GM23338 (cell line): ENCODE data around the gene CACTIN. TPM values are rescaled to one million over a fixed set of nuclear protein-coding genes. Genes with fewer than 3 reads are reported as not detected.

Experiments used
- ATAC-seq: fragments of 200-7000 bp; cut with Tn5 transposase; 3 replicates; pipeline ENCODE4 v1.9.1; 2020
- DNase-seq: peaks from one replicate; pipeline ENCODE4 v3.0.0-alpha.2; 2015; ENCODE audit warnings: low spot score
- H2AFZ ChIP-seq: fragments of 200-600 bp; sonication (generic); 2 replicates; pipeline ENCODE4 v1.8.0; 2016; ENCODE audit warnings: antibody characterized with exemption, mild to moderate bottlenecking, moderate library complexity
- H3F3A ChIP-seq: fragments of 200-600 bp; sonication (generic); replicated peaks from 2 replicates; pipeline ENCODE4 v1.8.0; 2017; ENCODE audit warnings: antibody characterized with exemption, mixed run types, low read depth
- H3K27ac ChIP-seq: fragments of 200-600 bp; sonication (generic); 2 replicates; pipeline ENCODE4 v1.6.1; 2016; ENCODE audit warnings: low read depth
- H3K27me3 ChIP-seq: fragments of 200-600 bp; sonication (generic); 2 replicates; pipeline ENCODE4 v1.8.0; 2016; ENCODE audit warnings: mild to moderate bottlenecking, mixed run types, moderate library complexity; ENCODE audit not compliant: insufficient read depth
- H3K36me3 ChIP-seq: fragments of 200-600 bp; sonication (generic); 2 replicates; pipeline ENCODE4 v1.8.0; 2016; ENCODE audit warnings: mild to moderate bottlenecking; ENCODE audit not compliant: insufficient read depth
- H3K4me1 ChIP-seq: fragments of 200-600 bp; sonication (generic); 2 replicates; pipeline ENCODE4 v1.8.0; 2016; ENCODE audit warnings: mild to moderate bottlenecking, moderate library complexity; ENCODE audit not compliant: insufficient read depth
- H3K4me2 ChIP-seq: fragments of 200-600 bp; sonication (generic); 2 replicates; pipeline ENCODE4 v1.7.1; 2017; ENCODE audit warnings: mixed run types
- H3K4me3 ChIP-seq: fragments of 200-600 bp; sonication (generic); 2 replicates; pipeline ENCODE4 v1.6.1; 2016; ENCODE audit warnings: mixed run types
- H3K79me2 ChIP-seq: fragments of 200-600 bp; sonication (generic); replicated peaks from 2 replicates; pipeline ENCODE4 v1.8.0; 2017; ENCODE audit warnings: mild to moderate bottlenecking; ENCODE audit not compliant: insufficient read depth
- H3K9me2 ChIP-seq: fragments of 200-600 bp; sonication (generic); 2 replicates; pipeline ENCODE4 v1.8.0; 2017; ENCODE audit not compliant: insufficient read depth
- H4K20me1 ChIP-seq: fragments of 200-600 bp; sonication (generic); replicated peaks from 2 replicates; pipeline ENCODE4 v1.8.0; 2017; ENCODE audit warnings: mild to moderate bottlenecking; ENCODE audit not compliant: insufficient read depth
- H3K27ac Mint-ChIP-seq: 2 replicates; pipeline ENCODE4 v1.8.0; 2020; ENCODE audit warnings: inconsistent platforms, mild to moderate bottlenecking, moderate library complexity, mixed read lengths
- H3K27me3 Mint-ChIP-seq: 3 replicates; pipeline ENCODE4 v1.8.0; 2022; ENCODE audit warnings: low read depth, mild to moderate bottlenecking, moderate library complexity, mixed read lengths, inconsistent platforms; ENCODE audit not compliant: insufficient read depth, poor library complexity
- H3K36me3 Mint-ChIP-seq: 3 replicates; pipeline ENCODE4 v1.8.0; 2021; ENCODE audit warnings: low read depth, mild to moderate bottlenecking, inconsistent platforms, moderate library complexity, mixed read lengths
- H3K4me1 Mint-ChIP-seq: 3 replicates; pipeline ENCODE4 v1.8.0; 2020; ENCODE audit warnings: mild to moderate bottlenecking, inconsistent platforms, mixed read lengths
- H3K4me3 Mint-ChIP-seq: 3 replicates; pipeline ENCODE4 v1.8.0; 2021; ENCODE audit warnings: moderate library complexity, mild to moderate bottlenecking, inconsistent platforms, mixed read lengths
- H3K9me3 Mint-ChIP-seq: 3 replicates; pipeline ENCODE4 v1.8.0; 2020; ENCODE audit warnings: moderate library complexity, mild to moderate bottlenecking, inconsistent platforms, mixed read lengths
- CREB1 ChIP-seq: fragments of 250-450 bp; sonication (Bioruptor Pico); IDR thresholded peaks from 2 replicates; pipeline ENCODE4 v1.5.0; 2020; ENCODE audit warnings: low read depth, mild to moderate bottlenecking, moderate library complexity
- EZH2 ChIP-seq: fragments of 200-600 bp; sonication (generic); IDR thresholded peaks from one replicate; pipeline ENCODE4 v1.8.0; 2017; ENCODE audit warnings: antibody characterized with exemption, mild to moderate bottlenecking, low read depth; ENCODE audit not compliant: unreplicated experiment
- EZH2phosphoT487 ChIP-seq: fragments of 200-600 bp; sonication (generic); IDR thresholded peaks from one replicate; pipeline ENCODE4 v1.8.1; 2018; ENCODE audit warnings: antibody characterized with exemption; ENCODE audit not compliant: unreplicated experiment
- JUNB ChIP-seq: IDR thresholded peaks from one replicate; pipeline ENCODE4 v1.6.1; 2016; ENCODE audit warnings: antibody characterized with exemption; ENCODE audit not compliant: unreplicated experiment
- STAT1 ChIP-seq: IDR thresholded peaks from one replicate; pipeline ENCODE4 v1.6.1; 2016; ENCODE audit warnings: antibody characterized with exemption; ENCODE audit not compliant: unreplicated experiment
- ZNF114 ChIP-seq: fragments of 250-450 bp; sonication (Bioruptor Pico); IDR thresholded peaks from 2 replicates; pipeline ENCODE4 v1.5.0; 2020; ENCODE audit warnings: mild to moderate bottlenecking, moderate library complexity
- ZNF331 ChIP-seq: fragments of 250-450 bp; sonication (Bioruptor Pico); IDR thresholded peaks from 2 replicates; pipeline ENCODE4 v1.5.0; 2020; ENCODE audit warnings: low read depth, mild to moderate bottlenecking, moderate library complexity
- polyA plus RNA-seq: library from polyadenylated mRNA; unstranded; fragments of >200 nt; fragmentation: Nextera tagmentation; extraction: Ambion mirVana; gene quantifications from 2 replicates; pipeline ENCODE4 v1.2.1, GENCODE V29; 2016
- total RNA-seq: library from RNA; depleted of rRNA; stranded (reverse); fragments of >200 nt; shearing (Covaris generic); gene quantifications from 2 replicates; pipeline ENCODE4 v1.2.3, GENCODE V29; 2014
- TF ChIP-seq, protein P1 (sequence below): IDR thresholded peaks from one replicate; pipeline ENCODE4 v1.6.1; 2018; ENCODE audit warnings: antibody characterized with exemption; ENCODE audit not compliant: unreplicated experiment
- TF ChIP-seq, protein P2 (sequence below), 2 experiments: fragments of 200-600 bp in 1 of 2; sonication (generic) in 1 of 2; conservative IDR thresholded peaks; 2 replicates each; pipeline versions ENCODE4 v1.5.1 to v1.6.1; 2016 to 2017; ENCODE audit warnings: antibody characterized with exemption in 2 of 2, low read depth in 2 of 2, mild to moderate bottlenecking in 2 of 2, moderate library complexity in 1 of 2
- TF ChIP-seq, protein P3 (sequence below): IDR thresholded peaks from 2 replicates; pipeline ENCODE4 v1.6.1; 2016; ENCODE audit warnings: antibody characterized with exemption

The CACTIN gene
- total and polyA plus RNA-seq, 2 experiments from 2014 or later, result 14.3 to 47.4 TPM

DNA sequence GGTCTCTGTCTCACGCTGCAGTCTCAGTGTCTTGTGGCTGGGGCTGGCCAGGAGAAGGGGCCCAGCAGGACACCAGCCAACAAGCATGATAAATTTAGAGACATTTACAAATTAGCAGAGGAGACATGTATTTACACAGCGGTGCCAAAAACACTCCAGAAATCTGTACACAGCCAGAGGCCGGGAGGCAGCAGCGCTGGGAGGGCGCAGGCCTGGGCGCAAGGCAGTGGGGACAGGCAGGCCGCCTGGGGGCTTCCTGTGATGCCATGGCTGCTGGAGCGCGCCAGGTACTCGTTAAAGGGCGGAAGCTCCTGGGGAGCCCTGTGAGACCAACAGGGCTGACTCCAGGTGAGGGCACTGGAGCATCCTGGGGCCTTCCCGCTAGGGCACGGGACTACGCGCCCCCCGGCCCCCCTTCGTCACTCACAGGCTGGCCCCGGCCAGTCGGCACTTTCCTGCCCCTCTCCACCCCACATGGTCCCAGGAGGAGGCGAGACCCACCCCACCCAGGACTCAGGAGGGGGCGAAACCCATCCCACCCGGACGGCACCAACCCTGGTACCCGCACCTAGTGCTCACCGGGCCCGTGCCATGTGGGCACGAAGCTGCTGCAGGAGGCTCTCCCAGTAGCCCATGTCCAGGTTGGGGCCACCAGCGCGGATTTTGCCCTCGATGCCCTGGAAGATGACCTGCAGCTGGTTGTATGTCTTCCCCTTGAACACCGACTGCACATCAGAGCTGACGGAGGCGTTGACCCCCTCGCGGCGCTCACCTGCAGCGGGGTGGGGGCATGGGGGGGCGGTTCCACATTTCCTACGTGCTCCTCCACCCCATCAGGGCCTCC, 12.6 kb downstream of the CACTIN start (continued):
- TF ChIP-seq, protein P1, sequence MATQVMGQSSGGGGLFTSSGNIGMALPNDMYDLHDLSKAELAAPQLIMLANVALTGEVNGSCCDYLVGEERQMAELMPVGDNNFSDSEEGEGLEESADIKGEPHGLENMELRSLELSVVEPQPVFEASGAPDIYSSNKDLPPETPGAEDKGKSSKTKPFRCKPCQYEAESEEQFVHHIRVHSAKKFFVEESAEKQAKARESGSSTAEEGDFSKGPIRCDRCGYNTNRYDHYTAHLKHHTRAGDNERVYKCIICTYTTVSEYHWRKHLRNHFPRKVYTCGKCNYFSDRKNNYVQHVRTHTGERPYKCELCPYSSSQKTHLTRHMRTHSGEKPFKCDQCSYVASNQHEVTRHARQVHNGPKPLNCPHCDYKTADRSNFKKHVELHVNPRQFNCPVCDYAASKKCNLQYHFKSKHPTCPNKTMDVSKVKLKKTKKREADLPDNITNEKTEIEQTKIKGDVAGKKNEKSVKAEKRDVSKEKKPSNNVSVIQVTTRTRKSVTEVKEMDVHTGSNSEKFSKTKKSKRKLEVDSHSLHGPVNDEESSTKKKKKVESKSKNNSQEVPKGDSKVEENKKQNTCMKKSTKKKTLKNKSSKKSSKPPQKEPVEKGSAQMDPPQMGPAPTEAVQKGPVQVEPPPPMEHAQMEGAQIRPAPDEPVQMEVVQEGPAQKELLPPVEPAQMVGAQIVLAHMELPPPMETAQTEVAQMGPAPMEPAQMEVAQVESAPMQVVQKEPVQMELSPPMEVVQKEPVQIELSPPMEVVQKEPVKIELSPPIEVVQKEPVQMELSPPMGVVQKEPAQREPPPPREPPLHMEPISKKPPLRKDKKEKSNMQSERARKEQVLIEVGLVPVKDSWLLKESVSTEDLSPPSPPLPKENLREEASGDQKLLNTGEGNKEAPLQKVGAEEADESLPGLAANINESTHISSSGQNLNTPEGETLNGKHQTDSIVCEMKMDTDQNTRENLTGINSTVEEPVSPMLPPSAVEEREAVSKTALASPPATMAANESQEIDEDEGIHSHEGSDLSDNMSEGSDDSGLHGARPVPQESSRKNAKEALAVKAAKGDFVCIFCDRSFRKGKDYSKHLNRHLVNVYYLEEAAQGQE, result no peak
- TF ChIP-seq ZNF114 (CRISPR knock-in tag), result no peak
- TF ChIP-seq, protein P2, sequence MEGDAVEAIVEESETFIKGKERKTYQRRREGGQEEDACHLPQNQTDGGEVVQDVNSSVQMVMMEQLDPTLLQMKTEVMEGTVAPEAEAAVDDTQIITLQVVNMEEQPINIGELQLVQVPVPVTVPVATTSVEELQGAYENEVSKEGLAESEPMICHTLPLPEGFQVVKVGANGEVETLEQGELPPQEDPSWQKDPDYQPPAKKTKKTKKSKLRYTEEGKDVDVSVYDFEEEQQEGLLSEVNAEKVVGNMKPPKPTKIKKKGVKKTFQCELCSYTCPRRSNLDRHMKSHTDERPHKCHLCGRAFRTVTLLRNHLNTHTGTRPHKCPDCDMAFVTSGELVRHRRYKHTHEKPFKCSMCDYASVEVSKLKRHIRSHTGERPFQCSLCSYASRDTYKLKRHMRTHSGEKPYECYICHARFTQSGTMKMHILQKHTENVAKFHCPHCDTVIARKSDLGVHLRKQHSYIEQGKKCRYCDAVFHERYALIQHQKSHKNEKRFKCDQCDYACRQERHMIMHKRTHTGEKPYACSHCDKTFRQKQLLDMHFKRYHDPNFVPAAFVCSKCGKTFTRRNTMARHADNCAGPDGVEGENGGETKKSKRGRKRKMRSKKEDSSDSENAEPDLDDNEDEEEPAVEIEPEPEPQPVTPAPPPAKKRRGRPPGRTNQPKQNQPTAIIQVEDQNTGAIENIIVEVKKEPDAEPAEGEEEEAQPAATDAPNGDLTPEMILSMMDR (conservative IDR thresholded peaks at IDR 0.05; ENCODE audit: low read depth in 2 of 2), result no peak
- TF ChIP-seq JUNB, result no peak
- TF ChIP-seq ZNF331 (CRISPR knock-in tag), result no peak
- TF ChIP-seq EZH2, result no peak
- no peak for TF ChIP-seq EZH2phosphoT487
- no peak for TF ChIP-seq CREB1 (CRISPR knock-in tag)
- TF ChIP-seq STAT1, result no peak

DNA sequence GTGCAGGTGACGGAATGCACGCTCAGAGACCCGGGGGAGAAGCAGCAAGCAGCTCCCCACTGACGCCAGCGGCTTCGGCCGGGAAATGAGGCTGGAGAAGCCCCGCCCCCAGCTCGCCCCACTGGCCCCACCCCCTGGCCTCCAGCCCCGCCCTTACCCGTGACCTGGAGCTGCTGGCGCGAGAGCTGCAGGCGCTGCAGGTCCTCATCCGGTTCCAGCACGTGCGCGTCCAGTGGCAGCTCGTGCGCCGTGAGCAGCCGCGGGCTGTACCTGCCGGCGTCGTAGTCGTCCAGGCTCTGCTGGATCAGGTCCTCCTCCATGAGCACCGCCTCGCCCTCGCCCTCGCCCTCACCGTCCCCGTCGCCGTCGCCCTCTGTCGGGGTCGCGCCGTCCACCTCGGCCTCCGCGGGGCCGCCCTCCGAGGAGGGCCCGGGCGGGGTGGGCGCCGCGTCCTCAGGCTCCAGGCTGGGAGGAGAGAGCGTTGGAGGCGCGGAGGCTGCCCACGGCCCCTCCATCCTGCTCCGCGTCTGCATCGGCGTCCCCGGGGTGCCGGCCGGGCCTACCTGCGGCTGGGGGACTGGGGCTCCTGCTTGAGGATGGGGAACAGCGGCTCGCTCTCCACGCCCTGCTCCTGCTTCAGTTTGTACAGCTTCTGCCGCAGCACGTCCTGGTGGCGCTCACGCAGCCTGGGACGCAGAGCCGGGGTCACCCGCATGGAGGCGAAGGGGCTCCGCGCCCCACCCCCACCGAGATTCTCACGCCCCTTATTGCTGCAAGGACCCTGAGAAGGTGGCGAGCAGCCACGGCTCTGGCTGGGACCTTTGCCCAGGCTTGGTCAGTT, 13.5 kb downstream of the CACTIN start:
- Mint-ChIP-seq H3K27ac (no peak overlapping the region), H3K9me3 (no peaks in the 10 kb centered on the region), H3K4me1 (peaks cover 4% of the 10 kb centered on the region), H3K27me3 (peaks cover 4% of the 10 kb centered on the region), H3K4me3 (no peak overlapping the region), H3K36me3 (peaks cover 19% of the 10 kb centered on the region)
- Histone ChIP-seq H3F3A (peaks cover 9% of the 10 kb centered on the region; the same call in 1 of the 2 replicates), H3K27ac (0 out of 2 replicates have a peak overlapping the region, but pooled peaks have one; percentile 59), H3K9me2 (no peaks in the 10 kb centered on the region), H3K4me1 (no peaks in the 10 kb centered on the region; the same call in 1 of the 2 replicates), H3K4me3 (no peak overlapping the region), H3K27me3 (no peaks in the 10 kb centered on the region), H3K4me2 (no peak overlapping the region), H3K79me2 (no peaks in the 10 kb centered on the region), H2AFZ (no peak overlapping the region), H3K36me3 (no peaks in the 10 kb centered on the region), H4K20me1 (peaks cover 5% of the 10 kb centered on the region)
- peak; percentile 85 for DNase-seq
- ATAC-seq, result peak; percentile 81
- TF ChIP-seq EZH2phosphoT487 (no peak), STAT1 (no peak), JUNB (no peak)
- TF ChIP-seq, protein P2 (conservative IDR thresholded peaks at IDR 0.05; ENCODE audit: low read depth in 2 of 2), result no peak
- TF ChIP-seq, protein P3, sequence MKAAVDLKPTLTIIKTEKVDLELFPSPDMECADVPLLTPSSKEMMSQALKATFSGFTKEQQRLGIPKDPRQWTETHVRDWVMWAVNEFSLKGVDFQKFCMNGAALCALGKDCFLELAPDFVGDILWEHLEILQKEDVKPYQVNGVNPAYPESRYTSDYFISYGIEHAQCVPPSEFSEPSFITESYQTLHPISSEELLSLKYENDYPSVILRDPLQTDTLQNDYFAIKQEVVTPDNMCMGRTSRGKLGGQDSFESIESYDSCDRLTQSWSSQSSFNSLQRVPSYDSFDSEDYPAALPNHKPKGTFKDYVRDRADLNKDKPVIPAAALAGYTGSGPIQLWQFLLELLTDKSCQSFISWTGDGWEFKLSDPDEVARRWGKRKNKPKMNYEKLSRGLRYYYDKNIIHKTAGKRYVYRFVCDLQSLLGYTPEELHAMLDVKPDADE, result no peak
